Measurements from ENCODE around the gene HHATL. TPM values are rescaled to one million over a fixed set of nuclear protein-coding genes. Genes with fewer than 3 reads are reported as not detected.

HHATL gene
- total RNA-seq, 3 donors from 2014 or later (not counting 1 experiment from before 2014, with no cell fraction given): not detected

- Mint-ChIP-seq H3K4me1 (no peaks in the 10 kb centered on the region), H3K27me3 (ENCODE audit: low read depth in 2 of 2) (no peaks in the 10 kb centered on the region), H3K36me3 (no peaks in the 10 kb centered on the region), H3K4me3 (no peak overlapping the region), H3K27ac (no peak overlapping the region), H3K9me3 (no peaks in the 10 kb centered on the region)
- H3K27ac ChIP-seq (ENCODE audit: low read length): no peak overlapping the region
- ATAC-seq (no peak), DNase-seq (peak in 1 of 2 donors; percentile 20)
- 70% methylated on average over 10 of the region's 10 CpGs for WGBS (ENCODE audit: insufficient coverage)
- H3K27me3 ChIP-seq (ENCODE audit: control insufficient read depth, insufficient read depth, low read length): no peaks in the 10 kb centered on the region
- H3K4me1 ChIP-seq (ENCODE audit: control insufficient read depth, insufficient read depth, low read length): peaks cover 6% of the 10 kb centered on the region
- no peaks in the 10 kb centered on the region for H3K9me3 ChIP-seq (ENCODE audit: control insufficient read depth, insufficient read depth, low read length)
- no peaks in the 10 kb centered on the region for H3K36me3 ChIP-seq (ENCODE audit: control insufficient read depth, insufficient read depth, low read length)
- no peak for TF ChIP-seq CTCF (IDR thresholded peaks at IDR 0.05)
- no peak overlapping the region for H3K4me3 ChIP-seq (ENCODE audit: low read length)
- intact Hi-C loops (cut with micrococcal nuclease): no loop called here
Observed at GRCh38 chr3:42749753-42750231, 47.2 kb upstream of the HHATL start.

GRCh38 chr3:42749025-42749752, 46.6 kb upstream of the HHATL start:
- WGBS (ENCODE audit: insufficient coverage): 94% methylated on average over 10 of the region's 10 CpGs
- no peak for DNase-seq
- no peak for TF ChIP-seq CTCF (IDR thresholded peaks at IDR 0.05)
- Histone ChIP-seq H3K4me1 (ENCODE audit: control insufficient read depth, insufficient read depth, low read length) (peaks cover 6% of the 10 kb centered on the region), H3K4me3 (ENCODE audit: low read length) (no peak overlapping the region), H3K36me3 (ENCODE audit: control insufficient read depth, insufficient read depth, low read length) (no peaks in the 10 kb centered on the region), H3K9me3 (ENCODE audit: control insufficient read depth, insufficient read depth, low read length) (no peaks in the 10 kb centered on the region), H3K27me3 (ENCODE audit: control insufficient read depth, insufficient read depth, low read length) (no peaks in the 10 kb centered on the region), H3K27ac (ENCODE audit: low read length) (no peak overlapping the region)
- Mint-ChIP-seq H3K27me3 (ENCODE audit: low read depth in 2 of 2) (no peaks in the 10 kb centered on the region), H3K36me3 (no peaks in the 10 kb centered on the region), H3K4me3 (no peak overlapping the region), H3K27ac (no peak overlapping the region), H3K4me1 (no peaks in the 10 kb centered on the region), H3K9me3 (no peaks in the 10 kb centered on the region)
- ATAC-seq: no peak
- intact Hi-C loops (cut with micrococcal nuclease): no loop called here

- ATAC-seq (peak in 1 of 3 donors; percentile 29), DNase-seq (peak in 1 of 2 donors; percentile 51)
- Histone ChIP-seq H3K27ac (ENCODE audit: low read length) (no peak overlapping the region), H3K36me3 (ENCODE audit: control insufficient read depth, insufficient read depth, low read length) (no peaks in the 10 kb centered on the region), H3K27me3 (ENCODE audit: control insufficient read depth, insufficient read depth, low read length) (no peaks in the 10 kb centered on the region), H3K4me3 (ENCODE audit: low read length) (no peak overlapping the region), H3K4me1 (ENCODE audit: control insufficient read depth, insufficient read depth, low read length) (peaks cover 6% of the 10 kb centered on the region), H3K9me3 (ENCODE audit: control insufficient read depth, insufficient read depth, low read length) (no peaks in the 10 kb centered on the region)
- 48% methylated on average over 6 of the region's 6 CpGs for WGBS (ENCODE audit: insufficient coverage)
- intact Hi-C loops (cut with micrococcal nuclease): no loop called here
- Mint-ChIP-seq H3K27me3 (ENCODE audit: low read depth in 2 of 2) (no peaks in the 10 kb centered on the region), H3K9me3 (no peaks in the 10 kb centered on the region), H3K4me1 (no peaks in the 10 kb centered on the region), H3K36me3 (no peaks in the 10 kb centered on the region), H3K4me3 (no peak overlapping the region), H3K27ac (no peak overlapping the region)
- no peak for TF ChIP-seq CTCF (IDR thresholded peaks at IDR 0.05)
Observed at GRCh38 chr3:42747581-42747980, 45.0 kb upstream of the HHATL start.
